Kidney epithelial cell (primary cell): Measurements from ENCODE around the gene MRPL58. TPM values are rescaled to one million over a fixed set of nuclear protein-coding genes. Genes with fewer than 3 reads are reported as not detected.

Source experiments
- DNase-seq: peaks from one replicate; pipeline ENCODE4 v3.0.0-alpha.2; 2010; ENCODE audit warnings: low read depth
- H3K27me3 ChIP-seq: 2 replicates; pipeline ENCODE4 v1.6.0; 2011; ENCODE audit warnings: low read length; ENCODE audit not compliant: control insufficient read depth, insufficient read depth
- H3K36me3 ChIP-seq: 2 replicates; pipeline ENCODE4 v1.5.1; 2011; ENCODE audit warnings: low read length; ENCODE audit not compliant: control insufficient read depth, insufficient read depth
- H3K4me3 ChIP-seq: 2 replicates; pipeline ENCODE4 v1.5.1; 2011; ENCODE audit warnings: low read depth, mild to moderate bottlenecking, control low read depth, low read length
- CTCF ChIP-seq: IDR thresholded peaks from 2 replicates; pipeline ENCODE4 v1.5.1; 2011; ENCODE audit warnings: mild to moderate bottlenecking, moderate library complexity, low read length, control low read depth, inconsistent platforms; ENCODE audit not compliant: insufficient read depth, poor library complexity, severe bottlenecking
- total RNA-seq: library from RNA; depleted of rRNA; stranded (reverse); fragments of >200 nt; gene quantifications from 2 replicates; pipeline ENCODE4 v1.2.3, GENCODE V29; 2015

The MRPL58 gene
- total RNA-seq, 1 donor from 2014 or later = 68.5 TPM

DNA sequence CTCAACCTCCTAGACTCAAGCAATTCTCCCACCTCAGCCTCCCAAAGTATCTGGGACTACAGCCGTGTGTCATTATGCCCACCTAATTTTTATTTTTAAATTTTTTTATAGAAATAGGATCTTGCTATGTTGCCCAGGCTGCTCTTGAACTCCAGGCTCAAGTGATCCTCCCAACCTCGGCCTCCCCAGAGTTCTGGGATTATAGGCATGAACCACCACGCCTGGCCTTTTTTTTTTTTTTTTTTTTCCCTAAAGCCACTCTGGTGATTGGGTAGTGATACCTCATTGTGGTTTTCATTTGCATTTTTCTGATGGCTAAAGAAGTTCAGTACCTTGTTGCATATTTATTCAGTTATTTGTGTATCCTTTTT, 26.3 kb upstream of the MRPL58 start:
- Histone ChIP-seq H3K4me3 (no peak overlapping the region), H3K36me3 (no peaks in the 10 kb centered on the region), H3K27me3 (no peaks in the 10 kb centered on the region)
- DNase-seq = no peak
- TF ChIP-seq CTCF = no peak

GRCh38 chr17:74987418-74987908, 25.0 kb upstream of the MRPL58 start, which contains the start of gene CDR2L:
CDR2L (plus strand) TSS chr17:74987632; CDS start chr17:74988044, 412 bp downstream.
- TF ChIP-seq CTCF = no peak

GRCh38 chr17:74987909-74988711, 24.4 kb upstream of the MRPL58 start:
- no peak for DNase-seq
- Histone ChIP-seq H3K27me3 (no peaks in the 10 kb centered on the region), H3K36me3 (no peaks in the 10 kb centered on the region), H3K4me3 (peak overlapping the region; percentile 66)
- TF ChIP-seq CTCF = peak; percentile 49

More at GRCh38 chr17:74987418-74987908, 25.0 kb upstream of the MRPL58 start, which contains the start of gene CDR2L:
- Histone ChIP-seq H3K27me3 (no peaks in the 10 kb centered on the region), H3K4me3 (peak within 1 kb of the TSS; percentile 66), H3K36me3 (no peaks in the 10 kb centered on the region)
- peak; percentile 71 for DNase-seq

- Histone ChIP-seq H3K36me3 (no peaks in the 10 kb centered on the region), H3K4me3 (no peak overlapping the region), H3K27me3 (no peaks in the 10 kb centered on the region)
- no peak for TF ChIP-seq CTCF
- DNase-seq = no peak
These were observed 21.8 kb upstream of the MRPL58 start for GRCh38 chr17:74990581-74991105.

- Histone ChIP-seq H3K27me3 (no peaks in the 10 kb centered on the region), H3K36me3 (no peaks in the 10 kb centered on the region), H3K4me3 (no peak overlapping the region)
- no peak for TF ChIP-seq CTCF
- DNase-seq = no peak
These were observed 20.2 kb upstream of the MRPL58 start for GRCh38 chr17:74992223-74992622.
